GM19193 (cell line): Measurements from ENCODE around the gene NEU4.

ENCODE experiments used
- POLR2A ChIP-seq: IDR thresholded peaks from 4 replicates; pipeline ENCODE4 v1.6.1; 2011; ENCODE audit not compliant: insufficient read depth, insufficient read length; ENCODE audit errors: extremely low read depth

The NEU4 gene

DNA sequence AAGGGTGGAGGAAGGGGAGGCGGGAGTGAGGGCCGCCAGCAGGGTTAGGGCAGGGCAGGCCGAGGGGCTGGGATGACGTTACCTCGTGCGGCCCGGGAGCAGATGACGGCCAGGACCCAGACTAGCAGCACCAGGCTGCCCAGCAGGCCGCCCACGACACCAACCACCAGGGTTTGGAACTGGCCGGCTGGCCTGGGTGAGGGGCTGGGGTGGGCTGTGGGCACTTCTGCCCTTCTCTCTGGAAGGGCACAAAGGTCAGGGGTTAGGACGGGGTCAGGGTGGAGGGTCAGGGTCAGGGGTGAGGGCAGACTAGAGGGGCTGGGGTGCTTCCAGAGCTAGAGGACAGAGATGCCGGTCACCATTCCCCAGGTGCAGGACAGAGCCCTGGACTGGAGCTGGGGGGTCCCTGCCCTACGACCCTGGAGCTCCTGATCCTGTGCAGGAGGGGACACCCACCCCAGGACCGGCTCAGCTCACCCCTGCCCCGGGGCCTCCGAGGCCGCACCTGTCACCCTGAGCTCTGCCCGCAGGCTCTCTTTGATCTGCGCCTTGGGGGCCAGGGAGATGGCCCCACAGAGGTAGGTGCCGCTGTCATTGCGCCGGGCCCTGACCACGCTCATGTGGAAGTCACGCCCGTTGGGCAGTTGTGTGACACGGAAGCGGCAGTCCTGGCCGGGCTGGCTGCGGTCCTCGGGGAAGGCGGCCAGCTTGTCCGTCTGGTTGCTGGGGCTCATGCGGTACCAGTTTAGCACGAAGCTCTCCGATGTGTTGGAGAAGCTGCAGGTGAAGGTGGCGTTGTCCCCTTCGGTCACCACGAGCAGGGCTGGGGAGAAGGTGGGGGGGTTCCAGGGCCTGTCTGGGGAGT lies 43.4 kb downstream of the NEU4 start:
- no peak for TF ChIP-seq POLR2A

DNA sequence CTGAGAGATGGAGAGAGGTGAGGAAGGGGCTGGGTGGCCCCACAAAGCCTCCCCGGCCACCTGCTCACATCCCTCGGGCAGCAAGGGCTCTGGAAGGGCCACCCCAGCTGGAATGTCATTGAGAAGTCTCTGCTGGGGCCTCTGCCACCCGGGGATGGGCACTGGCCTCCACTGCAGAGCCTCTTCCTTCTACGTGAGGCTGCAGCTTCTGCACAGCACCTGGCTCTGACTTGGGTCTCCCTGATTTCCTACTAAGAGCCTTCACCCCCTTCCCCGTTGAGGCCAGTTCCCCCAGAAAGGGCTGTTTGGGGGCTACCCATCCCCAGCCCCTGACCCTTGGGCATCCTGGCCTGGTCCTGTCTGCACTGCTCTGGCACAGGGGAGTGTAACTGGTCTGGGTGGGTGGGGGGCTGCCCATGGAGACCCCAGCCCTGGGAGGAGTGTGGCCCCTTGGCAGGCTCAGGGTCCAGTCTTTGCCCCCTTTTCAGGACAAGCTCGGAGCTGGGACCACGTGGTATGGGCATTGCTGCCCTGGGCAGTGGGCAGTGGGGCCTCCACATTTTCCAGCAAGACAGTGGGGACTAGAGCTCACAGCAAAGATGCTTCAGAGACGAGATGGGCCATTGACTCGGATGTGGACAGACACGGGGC lies 44.1 kb downstream of the NEU4 start:
- no peak for TF ChIP-seq POLR2A

DNA sequence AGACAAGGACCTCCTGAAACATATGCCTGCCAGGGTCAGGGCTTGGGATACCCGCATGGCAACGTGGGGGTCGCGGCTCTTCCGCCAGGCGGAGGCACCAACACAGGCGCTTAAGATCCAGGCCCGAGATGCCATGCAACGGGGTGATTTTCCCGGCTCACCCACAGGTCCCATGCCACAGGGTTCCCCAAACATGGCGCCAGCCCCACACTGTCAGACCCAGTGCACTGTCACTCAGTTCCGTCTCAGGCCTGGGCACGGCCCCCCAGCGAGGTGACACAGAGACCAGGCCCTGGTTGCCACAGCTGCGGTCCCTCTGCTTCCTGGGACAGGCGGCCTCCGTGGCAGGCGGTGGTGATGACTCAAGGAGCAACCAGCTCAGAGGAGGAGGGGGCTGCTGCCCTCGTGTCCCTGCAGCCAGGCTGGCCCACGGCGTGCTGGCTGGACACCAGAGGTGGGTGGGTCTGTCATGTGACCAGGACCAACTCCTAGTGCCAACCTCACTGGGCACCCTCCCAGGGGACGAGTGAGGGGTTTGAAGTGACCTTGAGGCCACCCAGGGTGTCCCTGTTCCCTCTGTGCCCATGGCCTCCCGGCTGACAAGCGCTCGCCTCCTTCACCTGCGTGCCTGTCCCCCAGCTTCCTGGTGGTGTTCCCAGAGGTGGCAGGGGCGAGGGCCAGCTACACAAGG lies 44.8 kb downstream of the NEU4 start:
- TF ChIP-seq POLR2A, result peak; percentile 4

DNA sequence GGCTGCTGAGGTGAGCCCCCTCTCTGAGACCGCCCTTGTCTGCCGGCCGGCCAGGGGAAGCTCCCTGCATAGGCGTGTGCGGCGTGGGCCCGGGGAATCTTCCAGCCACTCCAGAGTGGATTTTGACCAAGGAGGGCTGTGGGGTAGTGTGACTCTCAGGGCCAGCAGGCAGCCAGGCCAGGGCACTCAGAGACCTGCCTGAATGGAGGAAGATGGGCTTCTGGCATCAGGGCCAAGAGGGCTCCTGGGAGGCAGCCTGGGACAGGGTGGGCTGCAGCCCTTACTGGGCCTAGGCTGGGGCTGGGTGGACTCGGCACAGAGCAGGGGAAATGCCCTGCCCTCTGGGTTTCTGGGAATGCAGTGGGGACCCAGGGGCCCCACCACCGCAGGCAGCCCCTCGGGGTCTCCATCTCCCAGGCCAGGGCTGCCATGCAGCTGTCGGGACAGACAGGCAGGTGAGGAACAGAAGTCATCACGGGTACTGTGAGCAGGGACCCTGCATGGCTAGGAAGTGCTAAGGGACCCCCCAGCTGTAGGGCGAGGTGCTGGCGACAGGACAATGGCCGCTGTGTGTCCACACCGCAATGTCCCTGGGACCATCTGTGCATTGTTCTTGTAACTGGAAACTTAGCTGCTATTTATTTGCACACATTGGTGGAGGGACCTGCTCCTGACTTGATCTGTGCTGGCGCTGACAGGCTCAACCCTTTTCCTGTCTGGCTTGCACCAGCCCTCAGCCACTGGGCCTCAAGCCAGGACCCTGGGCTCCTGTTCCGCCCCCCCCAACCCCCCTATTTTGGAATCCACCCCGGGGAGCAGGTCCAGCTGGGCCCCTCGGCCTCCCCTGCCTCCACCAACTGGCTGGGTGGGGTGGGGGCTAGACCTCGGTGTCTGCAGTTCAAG lies 45.6 kb downstream of the NEU4 start:
- TF ChIP-seq POLR2A, result no peak

DNA sequence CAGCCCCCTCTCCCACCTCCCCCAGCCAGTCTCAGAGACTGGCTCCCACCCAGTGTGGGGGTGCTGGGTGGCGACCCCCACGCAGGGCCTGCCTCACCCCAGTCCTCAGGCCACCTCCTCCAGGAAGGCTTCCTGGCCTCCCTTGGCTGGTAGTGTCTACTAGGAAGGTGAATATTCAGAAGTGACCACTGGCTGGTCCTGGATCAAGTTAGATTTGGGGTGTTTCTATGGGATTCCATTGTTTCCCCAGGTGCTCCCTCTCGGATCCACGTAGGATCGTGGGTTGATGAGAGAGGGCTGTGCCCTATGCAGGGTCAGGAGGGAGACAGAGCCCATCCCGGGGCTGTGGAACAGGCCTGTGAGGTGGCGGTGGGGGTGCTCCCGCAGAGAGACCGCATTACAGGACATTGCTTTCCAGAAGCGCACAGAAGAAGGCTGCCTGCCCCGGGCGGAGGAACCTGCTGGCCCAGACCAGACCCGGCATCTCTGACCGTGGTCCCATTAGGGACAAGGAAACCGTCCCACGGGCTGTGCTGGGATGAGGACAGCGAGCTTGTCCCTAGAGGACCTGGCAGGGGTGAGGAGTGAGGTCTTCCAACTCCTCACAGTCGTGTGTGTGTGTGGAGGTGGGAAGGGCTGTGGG lies 46.4 kb downstream of the NEU4 start:
- TF ChIP-seq POLR2A, result no peak

DNA sequence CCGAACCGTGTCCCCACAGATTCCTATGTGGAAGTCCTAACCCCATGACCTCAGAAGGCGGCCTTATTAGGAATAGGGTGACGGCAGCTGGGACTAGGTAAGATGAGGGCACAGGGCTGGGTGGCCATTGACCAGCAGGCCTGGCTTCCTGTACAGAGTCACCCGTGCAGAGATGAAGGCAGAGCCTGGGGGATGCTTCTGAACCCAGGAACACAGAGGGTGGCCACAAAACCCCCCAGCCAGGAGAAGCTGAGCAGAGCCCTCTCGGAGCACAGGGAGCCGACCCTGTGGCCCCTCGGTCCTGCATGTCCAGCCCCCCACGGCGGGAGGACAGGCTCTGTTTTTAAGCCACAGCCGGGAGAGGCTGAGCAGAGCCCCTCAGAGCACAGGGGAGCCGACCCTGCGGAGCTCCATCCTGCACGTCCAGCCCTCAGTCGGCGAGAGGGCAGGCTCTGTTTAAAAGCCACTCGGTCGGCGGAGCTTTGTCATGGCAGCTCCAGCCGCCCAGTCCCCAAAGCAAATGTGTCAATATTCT lies 47.0 kb downstream of the NEU4 start:
- TF ChIP-seq POLR2A, result no peak

DNA sequence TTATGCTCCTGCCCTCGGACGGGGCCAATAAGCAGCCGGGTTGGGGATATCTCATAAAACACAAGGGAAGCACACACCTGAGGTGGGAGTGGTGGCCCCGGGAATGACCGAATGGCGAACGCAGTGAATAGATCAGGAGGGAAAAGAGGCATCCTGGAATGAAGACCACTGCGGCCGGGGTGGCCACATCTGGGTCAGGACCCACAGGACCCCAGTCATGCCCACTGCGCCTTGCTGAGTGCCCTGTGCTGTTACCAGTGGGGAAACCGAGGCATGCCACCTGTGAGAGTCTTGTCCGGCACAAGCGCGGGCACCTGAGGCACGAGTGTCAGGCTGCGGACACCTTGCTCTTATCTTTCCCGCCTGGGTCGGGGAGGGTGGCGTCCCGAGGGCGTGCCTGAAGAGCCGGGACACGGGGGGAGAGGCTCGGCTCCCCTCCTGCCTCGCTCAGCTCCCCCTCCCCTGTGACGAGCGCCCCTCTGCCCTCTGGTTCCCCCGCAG lies 48.1 kb downstream of the NEU4 start:
- no peak for TF ChIP-seq POLR2A

DNA sequence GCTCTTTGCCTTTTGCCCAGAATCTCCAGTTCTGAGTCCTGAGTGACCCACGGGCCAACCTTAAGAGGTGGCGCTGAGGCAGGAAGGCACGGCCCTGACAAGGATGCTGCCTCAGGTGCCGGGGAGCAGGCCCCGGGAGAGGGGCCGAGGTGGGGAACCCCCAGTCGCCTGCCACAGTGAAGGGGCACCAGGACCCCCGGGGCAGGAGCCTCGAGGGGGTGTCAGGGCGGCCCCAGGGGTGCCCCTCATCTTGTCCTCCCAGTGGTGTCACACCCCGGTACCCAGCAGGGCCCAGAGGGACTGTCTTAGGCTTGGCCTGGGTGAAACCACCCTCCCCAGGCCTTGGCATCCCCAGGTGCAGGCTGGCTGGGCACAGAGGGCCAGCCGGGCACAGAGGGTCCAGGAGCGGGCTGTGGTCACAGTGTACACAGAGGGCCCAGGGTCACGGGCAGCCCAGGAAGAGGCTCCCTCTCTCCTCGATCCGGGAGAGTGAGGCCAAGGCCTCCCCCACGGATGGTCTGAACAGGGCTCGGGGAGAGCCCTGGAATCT lies 48.7 kb downstream of the NEU4 start:
- no peak for TF ChIP-seq POLR2A

DNA sequence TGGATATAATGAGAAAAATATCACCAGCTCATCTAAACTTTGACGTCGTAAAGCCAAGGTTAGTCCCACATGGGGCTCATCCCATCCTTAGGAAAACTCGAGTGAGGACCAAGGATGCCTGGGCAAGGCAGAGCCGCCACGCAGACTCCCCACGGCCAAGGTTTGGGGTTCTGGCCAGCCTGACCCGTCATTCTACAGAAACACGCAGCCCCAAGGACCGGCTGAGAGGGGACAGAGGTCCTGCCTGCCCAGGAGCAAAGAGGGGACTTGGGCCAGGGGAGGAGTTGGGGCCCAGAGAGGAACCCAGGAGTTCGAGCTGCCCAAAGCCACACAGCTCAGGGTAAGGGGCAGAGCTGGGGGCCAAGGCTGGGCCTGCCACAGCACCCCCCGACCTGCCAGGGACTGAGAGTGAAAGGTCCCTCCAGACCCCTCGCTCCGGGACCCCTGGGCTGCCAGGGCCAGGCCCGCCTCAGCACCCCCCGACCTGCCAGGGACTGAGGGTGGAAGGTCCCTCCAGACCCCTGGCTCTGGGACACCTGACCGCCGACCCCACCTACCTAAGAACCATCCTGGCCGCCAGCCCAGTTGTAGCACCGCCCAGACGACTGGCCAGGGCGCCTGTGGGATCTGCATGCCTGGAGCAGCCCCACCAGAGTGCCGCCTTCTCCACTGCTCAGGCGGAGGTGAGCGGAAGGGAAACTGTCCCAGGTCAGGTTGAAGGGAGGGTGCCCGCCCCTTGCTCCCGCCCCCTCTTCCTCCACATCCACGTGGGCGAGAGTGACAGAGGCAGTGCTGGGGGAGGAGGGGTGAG lies 49.4 kb downstream of the NEU4 start, which contains the start of gene PDCD1:
Gene PDCD1, minus strand, starts transcription at position 689 of the 811 bp plus-strand sequence. Its CDS starts 56 bp downstream, at position 633.
- TF ChIP-seq POLR2A, result peak; percentile 93

DNA sequence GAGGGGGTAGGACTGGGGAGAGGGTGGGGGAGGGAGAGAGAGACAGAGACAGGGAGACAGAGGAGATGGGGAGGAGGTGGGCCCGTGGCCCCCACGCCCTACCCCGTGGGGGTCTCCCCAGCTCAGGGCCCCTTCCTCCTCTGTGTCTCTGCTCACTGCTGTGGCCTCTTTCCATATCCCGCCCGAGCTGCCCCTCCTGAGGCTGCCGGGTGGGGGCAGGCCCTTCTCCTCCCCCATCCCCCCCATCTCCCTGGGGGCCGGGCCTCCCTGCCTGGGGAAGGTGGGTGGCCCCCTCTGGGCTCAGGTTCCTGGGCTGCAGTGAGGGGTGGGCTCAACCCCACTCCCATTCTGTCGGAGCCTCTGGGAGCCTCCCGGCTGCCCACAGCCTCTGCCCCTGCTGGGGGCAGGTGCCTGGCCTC lies 50.0 kb downstream of the NEU4 start:
- no peak for TF ChIP-seq POLR2A

DNA sequence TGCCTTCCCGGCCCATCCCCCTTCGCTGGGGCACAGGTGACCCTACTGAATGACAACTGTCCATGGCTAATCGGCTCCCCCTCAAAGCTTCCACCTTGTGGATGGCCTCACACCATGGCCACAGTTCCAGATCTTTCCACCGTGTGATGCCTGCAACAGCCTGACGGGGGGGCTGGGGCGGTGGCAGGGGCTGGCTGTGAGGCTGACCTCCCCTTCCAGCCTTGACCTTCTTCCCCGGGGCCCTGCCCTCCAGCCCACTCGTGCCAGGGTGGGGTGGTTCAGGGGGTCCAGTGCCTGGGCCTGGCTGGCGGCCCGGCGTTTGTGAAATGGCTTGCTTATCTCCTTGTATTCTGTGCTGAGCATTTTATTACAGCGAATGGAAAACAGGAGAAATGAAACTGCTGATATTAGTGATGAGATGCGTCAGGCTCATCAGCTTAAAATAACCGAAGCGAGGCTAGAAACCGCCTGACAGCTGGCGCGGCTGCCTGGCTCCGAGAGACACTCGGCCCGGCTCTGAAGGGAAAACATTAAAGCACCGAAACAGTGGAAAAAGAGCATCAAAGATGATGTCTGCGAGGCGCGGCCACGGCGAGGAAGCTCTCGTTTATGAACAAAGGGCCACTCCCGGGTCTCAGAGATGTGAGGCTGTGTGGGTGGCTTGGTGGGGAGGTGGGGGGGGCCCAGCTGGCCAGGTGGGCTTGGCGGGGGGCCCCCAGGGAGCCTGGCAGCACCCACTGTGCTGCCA lies 50.6 kb downstream of the NEU4 start:
- peak; percentile 10 for TF ChIP-seq POLR2A
